GM12872 (cell line): Measurements from ENCODE around the gene FYTTD1.

Experiments used
- TF ChIP-seq, protein P1 (sequence below): IDR thresholded peaks from 3 replicates; pipeline ENCODE4 v1.5.1; 2011; ENCODE audit warnings: low read depth, mild to moderate bottlenecking, low read length, moderate library complexity; ENCODE audit not compliant: insufficient read depth

FYTTD1 gene

DNA sequence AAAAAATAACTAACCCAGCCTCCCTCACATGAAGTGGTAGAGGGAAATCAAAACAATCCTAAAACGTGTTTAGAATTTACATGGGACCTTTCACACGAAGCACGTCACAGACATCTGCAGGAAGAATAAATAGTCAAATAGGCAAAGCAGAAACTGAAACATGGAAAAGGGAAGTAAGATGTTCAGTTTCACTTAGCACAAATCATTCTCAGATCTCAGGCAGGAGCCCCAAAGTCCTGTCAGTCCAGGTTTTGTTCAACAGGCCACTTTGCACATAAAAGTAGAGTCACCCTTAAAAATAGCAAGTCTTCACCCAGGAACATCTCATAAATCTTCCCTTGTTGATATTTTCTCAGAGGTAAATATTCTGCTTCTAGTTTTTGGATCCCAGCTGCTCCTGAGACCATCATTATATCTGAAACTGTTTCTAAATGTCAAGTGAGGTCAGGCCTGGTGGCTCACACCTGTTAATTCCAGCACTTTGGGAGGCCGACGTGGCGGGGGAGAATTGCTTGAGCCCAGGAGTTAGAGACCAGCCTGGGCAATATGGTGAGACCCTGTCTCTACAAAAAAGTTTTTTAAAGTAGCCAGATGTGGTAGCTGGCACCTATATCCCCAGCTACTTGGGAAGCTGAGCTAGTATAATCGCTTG is 14.9 kb upstream of the FYTTD1 start:
- TF ChIP-seq, protein P1, sequence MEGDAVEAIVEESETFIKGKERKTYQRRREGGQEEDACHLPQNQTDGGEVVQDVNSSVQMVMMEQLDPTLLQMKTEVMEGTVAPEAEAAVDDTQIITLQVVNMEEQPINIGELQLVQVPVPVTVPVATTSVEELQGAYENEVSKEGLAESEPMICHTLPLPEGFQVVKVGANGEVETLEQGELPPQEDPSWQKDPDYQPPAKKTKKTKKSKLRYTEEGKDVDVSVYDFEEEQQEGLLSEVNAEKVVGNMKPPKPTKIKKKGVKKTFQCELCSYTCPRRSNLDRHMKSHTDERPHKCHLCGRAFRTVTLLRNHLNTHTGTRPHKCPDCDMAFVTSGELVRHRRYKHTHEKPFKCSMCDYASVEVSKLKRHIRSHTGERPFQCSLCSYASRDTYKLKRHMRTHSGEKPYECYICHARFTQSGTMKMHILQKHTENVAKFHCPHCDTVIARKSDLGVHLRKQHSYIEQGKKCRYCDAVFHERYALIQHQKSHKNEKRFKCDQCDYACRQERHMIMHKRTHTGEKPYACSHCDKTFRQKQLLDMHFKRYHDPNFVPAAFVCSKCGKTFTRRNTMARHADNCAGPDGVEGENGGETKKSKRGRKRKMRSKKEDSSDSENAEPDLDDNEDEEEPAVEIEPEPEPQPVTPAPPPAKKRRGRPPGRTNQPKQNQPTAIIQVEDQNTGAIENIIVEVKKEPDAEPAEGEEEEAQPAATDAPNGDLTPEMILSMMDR = no peak

DNA sequence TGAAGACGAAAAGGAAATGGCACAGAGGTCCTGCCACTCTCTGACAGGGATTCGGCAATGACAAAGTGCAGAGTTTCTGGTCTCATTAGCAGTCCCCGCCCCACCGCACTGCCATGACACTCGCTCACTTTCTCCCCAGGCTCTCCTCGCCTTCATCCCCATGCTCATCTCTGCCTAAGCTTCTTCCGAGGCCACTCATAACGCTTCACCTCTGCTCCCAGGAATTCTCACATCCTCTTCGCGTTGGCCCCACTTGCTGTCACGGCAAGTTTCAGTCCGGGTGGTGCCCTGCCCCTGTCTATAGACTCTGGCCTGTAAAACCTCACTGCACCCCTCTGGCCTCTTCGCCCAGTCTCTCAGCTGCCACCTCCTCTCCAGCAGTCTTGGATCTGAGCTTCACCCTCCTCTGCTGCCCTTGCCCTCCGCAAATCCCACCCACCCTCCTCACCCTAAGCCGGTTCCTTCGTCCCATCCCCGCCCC is 13.6 kb upstream of the FYTTD1 start:
- TF ChIP-seq, protein P1 = no peak

DNA sequence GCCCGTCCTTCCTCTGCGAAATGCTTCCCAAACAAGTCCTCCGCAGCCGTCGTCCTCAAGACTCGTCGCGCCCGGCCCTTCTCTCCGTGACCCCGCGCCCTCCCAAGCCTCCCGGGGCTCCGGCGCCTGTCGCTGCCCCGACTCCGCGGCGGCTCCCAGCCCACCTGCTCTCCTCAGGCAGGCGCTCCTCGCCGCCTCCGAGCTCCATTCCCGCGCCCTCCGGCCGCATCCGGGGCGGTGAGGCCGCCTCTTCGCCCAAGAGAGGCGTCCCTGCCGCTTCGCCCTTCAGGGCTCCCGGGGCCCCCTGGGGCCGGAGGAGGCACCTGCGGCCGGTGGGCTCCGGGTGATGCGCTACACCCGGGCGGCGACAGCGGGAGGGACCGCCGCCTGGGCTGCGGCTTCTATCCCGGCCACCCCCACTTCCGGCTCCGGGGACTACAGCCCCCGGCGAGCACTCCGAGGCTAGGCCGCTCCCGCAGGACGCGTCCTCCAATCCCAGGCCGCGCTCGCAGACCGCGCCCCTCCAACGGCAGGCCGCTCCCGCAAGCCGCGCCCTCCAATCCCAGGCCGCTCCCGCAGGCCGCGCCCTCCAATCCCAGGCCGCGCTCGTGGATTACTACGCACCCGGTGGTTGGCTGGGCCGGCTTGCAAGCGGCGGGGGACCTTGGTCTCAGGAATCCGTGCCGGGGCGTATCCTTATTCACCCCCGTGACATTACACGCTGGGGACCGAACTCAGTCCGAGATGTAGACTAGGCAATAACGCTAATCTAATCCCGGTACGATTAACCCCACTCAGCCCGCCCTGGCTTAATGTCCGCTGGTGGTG is 13.0 kb upstream of the FYTTD1 start, which contains the start of gene RUBCN:
Gene RUBCN (minus strand): TSS at position 414 of the 828 bp plus-strand sequence. CDS start 185 bp downstream, at position 229.
- TF ChIP-seq, protein P1 = no peak

DNA sequence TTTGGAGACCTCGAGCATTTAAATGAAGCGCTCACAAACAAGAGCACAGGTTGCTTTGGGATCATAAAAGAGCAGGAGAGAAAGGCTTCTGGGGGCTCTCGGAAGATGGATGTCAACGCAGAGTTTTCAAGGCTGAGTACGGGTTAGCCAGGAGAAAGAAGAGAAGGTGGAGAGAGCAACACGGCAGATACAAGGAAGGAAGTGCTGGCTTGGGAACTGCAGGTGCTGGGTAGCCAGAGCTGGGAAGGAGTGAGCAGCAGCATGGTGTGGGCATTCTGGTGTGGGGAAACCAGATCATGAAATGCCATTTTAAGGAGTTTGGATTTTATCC is 12.4 kb upstream of the FYTTD1 start:
- TF ChIP-seq, protein P1 = no peak

DNA sequence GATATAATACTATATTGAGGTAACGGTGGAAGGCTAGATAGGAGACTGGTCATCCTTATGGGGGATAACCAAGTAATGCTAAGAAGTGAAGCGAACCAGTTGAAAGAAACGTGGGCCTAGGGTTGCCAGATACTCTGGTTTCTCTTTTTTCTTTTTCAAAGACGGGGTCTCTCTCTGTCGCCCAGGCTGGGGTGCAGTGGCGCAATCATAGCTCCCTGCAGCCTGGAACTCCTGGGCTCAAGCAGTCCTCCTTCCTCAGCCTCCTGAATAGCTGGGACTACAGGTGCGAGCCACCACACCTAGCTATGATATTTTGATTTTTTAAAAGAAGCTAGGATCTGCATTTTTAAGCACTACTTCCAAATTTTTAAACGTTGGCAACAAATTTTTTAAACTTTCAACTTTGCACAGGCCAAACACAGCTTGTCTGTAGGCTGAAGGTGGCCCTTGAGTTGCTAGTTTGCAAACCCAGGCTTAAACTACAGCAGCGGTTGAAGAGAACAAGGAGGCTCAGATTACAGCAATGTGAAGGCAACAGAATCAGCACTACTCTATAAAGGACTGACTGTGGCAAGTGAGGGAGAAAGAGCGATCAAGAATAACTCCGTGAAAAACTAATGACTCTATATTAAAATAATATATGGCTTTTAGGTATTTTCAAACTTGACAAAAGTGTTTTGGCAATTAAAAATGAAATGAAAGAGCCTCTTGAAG is 11.8 kb upstream of the FYTTD1 start:
- TF ChIP-seq, protein P1 = no peak

DNA sequence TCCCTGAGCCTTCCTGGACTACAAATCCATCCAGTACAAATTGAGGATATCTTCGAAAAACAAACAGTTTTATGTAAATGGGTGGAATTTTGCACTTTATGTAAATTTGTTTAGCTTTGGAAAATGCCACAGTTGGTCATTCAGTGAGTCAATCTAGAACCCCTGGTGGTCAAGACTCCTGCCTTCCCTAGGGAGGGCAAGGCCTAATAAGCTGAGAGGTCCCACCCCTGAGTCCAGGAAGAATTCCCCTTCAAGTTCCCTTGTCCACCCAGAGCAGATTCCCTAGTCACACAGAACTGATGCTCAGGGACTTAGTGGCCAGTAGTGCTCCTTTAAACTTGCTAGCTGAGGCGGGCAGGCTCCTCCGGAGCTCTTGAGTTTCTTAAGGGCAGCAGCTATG is 6.9 kb upstream of the FYTTD1 start:
- TF ChIP-seq, protein P1 = no peak

DNA sequence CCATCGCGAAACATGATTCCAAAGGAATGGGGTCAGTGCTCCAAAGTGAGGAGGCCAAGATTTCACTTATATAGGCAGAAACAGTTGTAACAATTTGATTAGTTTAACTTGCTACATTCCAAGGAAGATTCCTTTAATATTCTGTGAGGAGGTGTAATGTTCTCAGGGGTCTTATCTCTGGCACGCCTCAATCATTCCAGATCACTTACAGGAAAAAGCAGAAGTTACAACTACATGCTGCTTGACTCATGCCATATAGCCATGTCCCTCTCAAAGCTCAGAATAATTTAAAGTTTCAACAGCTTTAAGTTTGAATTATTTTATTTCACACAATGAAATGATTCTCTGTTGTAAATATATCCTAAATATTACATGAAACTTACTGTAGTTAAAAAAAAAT is 3.5 kb upstream of the FYTTD1 start:
- TF ChIP-seq, protein P1 = no peak
